ENCODE results near the gene SLC26A4. TPM values are rescaled to one million over a fixed set of nuclear protein-coding genes. Genes with fewer than 3 reads are reported as not detected.

Gene SLC26A4
- total and polyA plus RNA-seq, 9 of the 15 experiments (the other 6 are each of a cell fraction or from before 2014, with no cell fraction given) = 0.09 to 1.2 (median 0.33) TPM

DNA sequence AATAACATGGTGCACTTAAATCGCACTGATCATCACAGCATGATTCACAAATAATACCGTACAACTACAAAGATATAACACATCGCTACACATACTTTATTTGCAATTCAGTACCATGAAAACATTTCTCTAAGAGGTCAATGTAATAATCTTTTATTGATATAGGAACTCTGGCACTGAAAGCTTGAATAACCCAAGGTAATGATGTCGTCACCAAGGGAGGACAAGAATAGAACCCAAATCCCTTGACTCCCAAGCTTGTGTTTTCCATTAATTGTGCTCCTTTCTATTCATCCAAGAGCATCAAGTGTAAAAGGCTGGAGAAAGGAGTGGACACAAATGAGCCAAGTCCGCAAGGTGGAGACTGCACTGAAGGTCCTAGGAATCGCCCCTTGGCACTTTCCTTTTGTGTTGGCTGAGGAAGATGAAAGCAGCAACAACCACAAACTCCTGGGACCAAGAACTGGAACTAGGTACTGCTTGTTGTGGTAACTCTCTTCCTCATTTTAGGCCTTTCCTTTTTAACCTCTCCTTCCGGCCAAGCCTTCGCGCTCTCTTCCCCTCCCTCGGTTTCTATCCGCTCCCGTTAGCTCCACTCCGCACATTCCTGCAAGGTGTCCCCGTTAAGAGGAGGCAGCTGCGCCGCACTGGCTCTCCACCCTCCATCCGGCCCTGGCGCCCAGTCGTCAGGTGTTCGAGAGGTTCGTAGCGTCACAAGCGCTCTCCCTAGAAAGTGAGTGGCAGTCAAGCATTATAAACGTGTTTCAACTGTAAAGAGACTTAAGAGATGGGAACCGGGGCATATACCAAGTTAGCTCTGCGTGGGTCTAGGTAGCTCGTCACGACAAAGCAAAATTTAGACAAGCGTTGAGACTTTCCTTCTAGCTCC is 82.3 kb downstream of the SLC26A4 start (continued):
- TF ChIP-seq ILK (tag; IDR thresholded peaks at IDR 0.05; ENCODE audit: borderline replicate concordance, low read depth) (no peak), ZBTB40 (IDR thresholded peaks at IDR 0.05) (no peak; the same call in 1 of the 2 replicates), ZBTB40 (CRISPR knock-in tag; IDR thresholded peaks at IDR 0.05) (no peak), POLR2H (tag; IDR thresholded peaks at IDR 0.05; ENCODE audit: low read depth) (no peak), IRF9 (tag; IDR thresholded peaks at IDR 0.05) (no peak), MTF1 (CRISPR knock-in tag; IDR thresholded peaks at IDR 0.05; ENCODE audit: borderline replicate concordance) (no peak), YY1 (IDR thresholded peaks at IDR 0.05; ENCODE audit: borderline replicate concordance in 1 of 3, control insufficient read depth in 1 of 3, extremely low read depth in 1 of 3, insufficient read depth in 3 of 3, insufficient read length in 1 of 3, insufficient replicate concordance in 2 of 3, low read depth in 1 of 3, low read length in 2 of 3) (peak in 1 of 3 experiments; percentile 8), TAF7 (tag; IDR thresholded peaks at IDR 0.05) (peak; percentile 67; the same call in 1 of the 2 replicates), GABPA (tag; conservative IDR thresholded peaks at IDR 0.05; ENCODE audit: low read depth) (no peak), ETV6 (IDR thresholded peaks at IDR 0.05; ENCODE audit: borderline replicate concordance in 1 of 2, low read depth in 2 of 2, low read length in 1 of 2) (no peak), ETV6 (CRISPR knock-in tag; IDR thresholded peaks at IDR 0.05; ENCODE audit: borderline replicate concordance) (no peak), RFX5 (IDR thresholded peaks at IDR 0.05; ENCODE audit: low read depth, low read length) (no peak), SMARCE1 (IDR thresholded peaks at IDR 0.05) (peak; percentile 58; the same call in 1 of the 2 replicates), ZNF395 (CRISPR knock-in tag; IDR thresholded peaks at IDR 0.05) (peak; percentile 0; the same call in 1 of the 2 replicates)
